Omental fat pad (tissue), 4 donors: ENCODE data around the gene OTOP3. TPM values are rescaled to one million over a fixed set of nuclear protein-coding genes. Genes with fewer than 3 reads are reported as not detected.
"Not testable (repeated sequence)": the region's sequence is repeated elsewhere in the genome, so short reads cannot be mapped to it uniquely, and the experiment has no call there.

Experiments used
- ATAC-seq: fragments of 150-250 bp; one replicate; pipeline ENCODE4 v1.9.1; 2016; ENCODE audit warnings: mild to moderate bottlenecking, moderate library complexity; ENCODE audit not compliant: low FRiP score
- DNase-seq: peaks from one replicate; pipeline ENCODE4 v3.0.0-alpha.2; 2019; ENCODE audit warnings: low spot score
- CTCF ChIP-seq, 3 donors: fragments of 450-650 bp; IDR thresholded peaks; one replicate each; pipeline ENCODE4 v1.5.1; 2016 to 2017; ENCODE audit warnings: antibody characterized with exemption in 3 of 3, mild to moderate bottlenecking in 3 of 3, moderate library complexity in 2 of 3
- total RNA-seq, 4 donors: library from RNA; depleted of rRNA; stranded (reverse); fragments of >200 nt; gene quantifications; one replicate each; pipeline ENCODE4 v1.1.0, GENCODE V29; 2016

The OTOP3 gene
- total RNA-seq, 4 donors from 2014 or later = not detected

GRCh38 chr17:74963656-74964055 lies 28.0 kb downstream of the OTOP3 start:
- no peak for ATAC-seq
- no peak for TF ChIP-seq CTCF (IDR thresholded peaks at IDR 0.05)

GRCh38 chr17:74964246-74964761 lies 28.6 kb downstream of the OTOP3 start:
- no peak for TF ChIP-seq CTCF (IDR thresholded peaks at IDR 0.05)
- DNase-seq = no peak
- ATAC-seq = no peak

More at GRCh38 chr17:74963656-74964055, 28.0 kb downstream of the OTOP3 start:
- DNase-seq = no peak

- DNase-seq (no peak), ATAC-seq (no peak)
- no peak for TF ChIP-seq CTCF (IDR thresholded peaks at IDR 0.05)
Measured at GRCh38 chr17:74964988-74965622, 29.4 kb downstream of the OTOP3 start.

GRCh38 chr17:74968361-74968780 lies 32.7 kb downstream of the OTOP3 start:
- no peak for TF ChIP-seq CTCF (IDR thresholded peaks at IDR 0.05)
- ATAC-seq (no peak), DNase-seq (no peak)

GRCh38 chr17:74969501-74969900 lies 33.8 kb downstream of the OTOP3 start:
- DNase-seq, ATAC-seq: not testable (repeated sequence)

- DNase-seq (no peak), ATAC-seq (no peak)
- no peak for TF ChIP-seq CTCF (IDR thresholded peaks at IDR 0.05)
Measured at GRCh38 chr17:74970395-74970794, 34.7 kb downstream of the OTOP3 start.

- DNase-seq = no peak
- TF ChIP-seq CTCF (IDR thresholded peaks at IDR 0.05) = no peak
Measured at GRCh38 chr17:74971069-74971841, 35.6 kb downstream of the OTOP3 start.

More at GRCh38 chr17:74971069-74971841, 35.6 kb downstream of the OTOP3 start:
- ATAC-seq = no peak
